Left hindlimb (tissue), 1 donor: ENCODE data around the gene TOX2.

ENCODE experiments used
- DNase-seq: peaks from one replicate; pipeline ENCODE4 v3.0.0-alpha.2; 2018

TOX2 gene

GRCh38 chr20:44085616-44086434 is 171.2 kb downstream of the TOX2 start:
- DNase-seq, result no peak

GRCh38 chr20:44087051-44087856 is 172.6 kb downstream of the TOX2 start:
- DNase-seq, result no peak

- no peak for DNase-seq
Measured at GRCh38 chr20:44087857-44088120, 173.1 kb downstream of the TOX2 start.

- DNase-seq, result no peak
Measured at GRCh38 chr20:44089987-44090674, 175.5 kb downstream of the TOX2 start.

GRCh38 chr20:44091026-44091425 is 176.4 kb downstream of the TOX2 start:
- DNase-seq, result no peak

- no peak for DNase-seq
Measured at GRCh38 chr20:44092551-44093248, 178.0 kb downstream of the TOX2 start.

GRCh38 chr20:44093249-44093582 is 178.6 kb downstream of the TOX2 start:
- DNase-seq, result no peak

- no peak for DNase-seq
Measured at GRCh38 chr20:44095831-44096230, 181.2 kb downstream of the TOX2 start.

GRCh38 chr20:44097521-44098255 is 183.0 kb downstream of the TOX2 start:
- no peak for DNase-seq

GRCh38 chr20:44098256-44098630 is 183.6 kb downstream of the TOX2 start:
- DNase-seq, result no peak

GRCh38 chr20:44098657-44099056 is 184.0 kb downstream of the TOX2 start:
- no peak for DNase-seq

GRCh38 chr20:44099832-44100231 is 185.2 kb downstream of the TOX2 start:
- DNase-seq, result no peak

- DNase-seq, result no peak
Measured at GRCh38 chr20:44102582-44102981, 187.9 kb downstream of the TOX2 start.

- no peak for DNase-seq
Measured at GRCh38 chr20:44104798-44105517, 190.3 kb downstream of the TOX2 start.

GRCh38 chr20:44106615-44107014 is 192.0 kb downstream of the TOX2 start:
- DNase-seq, result no peak

- no peak for DNase-seq
Measured at GRCh38 chr20:44109951-44110361, 195.3 kb downstream of the TOX2 start.

GRCh38 chr20:44110816-44111568 is 196.3 kb downstream of the TOX2 start:
- DNase-seq, result no peak

GRCh38 chr20:44111712-44112335 is 197.2 kb downstream of the TOX2 start:
- no peak for DNase-seq

- no peak for DNase-seq
Measured at GRCh38 chr20:44112456-44112855, 197.8 kb downstream of the TOX2 start.

GRCh38 chr20:44112889-44113617 is 198.4 kb downstream of the TOX2 start:
- DNase-seq, result no peak
